ENCODE measurements around the gene LALBA.
"Not testable (repeated sequence)": the region's sequence is repeated elsewhere in the genome, so short reads cannot be mapped to it uniquely, and the experiment has no call there.

Gene LALBA

DNA sequence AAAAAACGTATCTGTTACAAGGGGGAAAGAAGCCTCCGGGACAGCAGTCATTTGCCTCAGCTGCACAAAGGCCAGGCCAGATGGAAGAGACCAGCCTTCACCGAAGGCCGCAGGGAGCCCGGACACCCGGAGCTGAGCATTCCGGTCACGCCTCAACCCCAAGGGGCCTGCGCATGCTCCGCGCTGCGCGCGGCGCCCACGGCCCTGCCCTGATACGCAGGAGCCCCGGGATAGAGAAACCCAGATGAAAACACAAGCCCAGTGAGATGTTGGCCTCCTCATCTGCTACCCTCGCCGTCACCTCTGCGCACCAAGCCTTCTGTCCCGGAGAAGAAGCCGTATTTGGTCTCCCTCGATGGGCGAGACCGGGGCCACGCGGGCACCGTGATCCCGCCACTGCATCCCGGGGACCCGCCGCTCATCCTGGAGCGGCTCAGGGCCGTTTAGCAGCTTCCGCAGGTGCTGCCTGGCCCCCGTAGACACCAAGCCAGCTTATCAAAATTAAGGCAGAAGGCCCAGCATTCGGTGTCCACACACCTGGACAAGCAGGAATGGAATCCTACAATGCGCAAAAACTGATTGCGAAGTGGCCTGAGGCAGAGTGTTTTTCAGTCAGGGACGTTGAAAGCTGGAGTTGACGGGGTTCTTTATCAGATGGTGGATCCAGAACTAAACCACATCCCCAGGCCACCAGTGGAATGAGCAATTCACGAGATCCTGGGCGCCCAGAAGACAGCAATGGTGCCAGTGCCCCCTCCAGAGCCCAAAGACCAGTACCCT lies 41.8 kb downstream of the LALBA start:
- no peak for DNase-seq

DNA sequence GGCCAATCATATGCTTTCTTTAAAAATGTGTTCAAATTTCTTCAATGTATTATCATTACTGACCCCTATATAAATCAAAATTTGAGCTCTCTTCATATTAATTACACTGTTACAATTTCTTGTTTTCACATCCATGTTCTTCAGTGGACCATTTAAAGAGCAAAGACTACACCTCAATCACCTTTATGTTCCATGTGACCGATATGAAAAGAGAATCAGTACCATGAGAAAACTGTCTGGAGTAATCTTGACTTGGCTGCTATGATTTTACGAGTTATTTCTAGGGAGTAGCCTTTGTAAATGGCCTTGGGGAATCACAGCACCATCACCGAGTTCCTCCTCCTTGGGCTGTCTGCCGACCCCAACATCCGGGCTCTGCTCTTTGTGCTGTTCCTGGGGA lies 44.5 kb downstream of the LALBA start, which contains the start of gene OR8S1:
Gene OR8S1 (plus strand): TSS at position 301 of the 400 bp plus-strand sequence. CDS start 0 bp downstream, at position 301.
- DNase-seq: no peak

DNA sequence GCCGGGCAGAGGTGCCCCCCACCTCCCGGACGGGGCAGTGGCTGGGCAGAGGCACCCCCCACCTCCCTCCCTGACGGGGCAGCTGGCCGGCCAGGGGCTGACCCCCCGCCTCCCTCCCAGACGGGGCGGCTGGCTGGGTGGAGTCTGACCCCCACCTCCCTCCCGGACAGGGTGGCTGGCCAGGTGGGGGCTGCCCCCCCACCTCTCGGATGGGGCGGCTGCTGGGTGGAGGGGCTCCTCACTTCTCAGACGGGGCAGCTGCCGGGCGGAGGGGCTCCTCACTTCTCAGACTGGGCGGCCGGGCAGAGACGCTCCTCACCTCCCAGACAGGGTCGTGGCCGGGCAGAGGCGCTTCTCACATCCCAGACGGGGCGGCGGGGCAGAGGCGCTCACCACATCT lies 49.5 kb downstream of the LALBA start:
- DNase-seq: not testable (repeated sequence)
